ENCODE data around the gene EME1. TPM values are rescaled to one million over a fixed set of nuclear protein-coding genes. Genes with fewer than 3 reads are reported as not detected.

The EME1 gene
- total RNA-seq, 1 donor: 4.7 TPM

DNA sequence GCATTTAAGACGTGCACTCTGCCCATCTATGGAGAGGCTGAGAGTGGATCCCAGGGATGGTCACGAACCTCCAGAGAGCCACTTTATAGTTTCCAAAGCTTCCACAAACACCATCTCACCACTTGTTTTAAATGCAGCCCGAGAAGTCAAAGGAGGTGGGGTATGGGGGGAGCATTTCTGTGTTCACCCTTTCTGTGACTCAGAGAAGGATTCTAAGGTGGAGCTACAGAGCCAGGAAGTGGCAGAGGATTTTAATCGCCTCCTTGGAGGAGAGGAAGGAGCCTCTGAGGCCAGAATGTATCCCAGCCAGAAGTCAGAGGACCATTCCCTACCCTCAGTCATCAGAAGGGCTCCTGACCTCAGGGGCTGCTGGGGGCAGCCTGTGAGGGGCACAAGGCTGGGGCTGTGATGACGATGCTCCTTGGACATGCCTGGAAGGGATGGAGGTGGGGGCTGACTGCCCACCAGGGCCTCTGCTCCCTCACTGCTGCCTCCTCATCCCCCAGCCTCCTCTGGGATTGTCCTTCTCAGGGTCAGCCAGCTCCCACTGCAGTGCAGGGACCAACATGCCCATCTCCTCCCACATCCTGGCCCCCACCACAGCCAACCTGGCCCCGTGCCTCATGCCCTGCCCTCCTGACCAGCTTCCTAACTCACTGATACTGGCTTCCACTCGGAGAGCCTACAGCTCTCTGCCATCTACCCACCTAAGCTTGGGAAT lies 24.3 kb upstream of the EME1 start:
- H3K4me3 ChIP-seq (ENCODE audit: low read depth, low read length): no peak overlapping the region
- no peak for DNase-seq (ENCODE audit: low read depth)
- no peak for TF ChIP-seq CTCF (IDR thresholded peaks at IDR 0.05; ENCODE audit: insufficient read depth, low read depth, low read length)

DNA sequence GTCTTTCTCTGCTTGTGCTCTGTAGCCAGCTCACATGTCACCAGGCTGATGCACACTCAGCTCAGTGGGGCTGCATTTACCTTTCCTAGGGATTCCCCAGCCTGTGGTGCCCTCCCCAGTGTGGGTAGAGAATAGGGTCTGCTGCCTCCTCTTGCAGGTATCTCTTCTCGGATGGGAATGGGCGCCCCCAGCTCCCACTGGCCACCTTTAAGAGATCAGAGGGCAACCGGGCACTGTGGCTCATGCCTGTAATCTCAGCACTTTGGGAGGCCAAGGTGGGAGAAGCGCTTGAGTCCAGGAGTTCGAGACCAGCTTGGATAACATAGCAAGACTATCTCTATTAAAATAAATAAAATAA lies 23.8 kb upstream of the EME1 start:
- no peak for TF ChIP-seq CTCF (IDR thresholded peaks at IDR 0.05; ENCODE audit: insufficient read depth, low read depth, low read length)
- no peak overlapping the region for H3K4me3 ChIP-seq (ENCODE audit: low read depth, low read length)
- no peak for DNase-seq (ENCODE audit: low read depth)

DNA sequence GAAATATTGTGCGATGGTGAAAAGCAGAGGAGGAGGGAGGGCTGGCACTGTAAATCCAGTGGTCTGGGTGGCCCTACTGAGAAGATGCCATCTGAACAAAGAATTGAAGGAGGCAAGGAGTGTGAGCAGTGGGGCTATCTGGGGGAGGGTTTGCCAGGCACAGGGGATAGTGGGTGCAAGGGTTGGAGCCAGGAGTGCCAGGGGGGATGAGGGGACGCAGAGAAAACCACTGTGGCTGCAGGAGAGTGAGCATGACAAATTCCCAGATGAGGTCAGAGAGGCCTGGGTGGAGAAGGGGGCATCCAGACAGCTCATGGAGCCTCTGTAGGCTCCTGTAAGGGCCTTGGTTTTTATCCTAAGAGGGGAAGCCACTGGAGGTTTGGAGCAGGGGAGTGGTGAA lies 22.3 kb upstream of the EME1 start:
- H3K4me3 ChIP-seq (ENCODE audit: low read depth, low read length): no peak overlapping the region
- no peak for TF ChIP-seq CTCF (IDR thresholded peaks at IDR 0.05; ENCODE audit: insufficient read depth, low read depth, low read length)
- no peak for DNase-seq (ENCODE audit: low read depth)

- DNase-seq (ENCODE audit: low read depth): no peak
- no peak overlapping the region for H3K4me3 ChIP-seq (ENCODE audit: low read depth, low read length)
- no peak for TF ChIP-seq CTCF (IDR thresholded peaks at IDR 0.05; ENCODE audit: insufficient read depth, low read depth, low read length)
Observed at GRCh38 chr17:50352072-50352692, 20.8 kb upstream of the EME1 start.

GRCh38 chr17:50352693-50353599 lies 20.1 kb upstream of the EME1 start:
- TF ChIP-seq CTCF (IDR thresholded peaks at IDR 0.05; ENCODE audit: insufficient read depth, low read depth, low read length): no peak
- H3K4me3 ChIP-seq (ENCODE audit: low read depth, low read length): no peak overlapping the region
- DNase-seq (ENCODE audit: low read depth): no peak

DNA sequence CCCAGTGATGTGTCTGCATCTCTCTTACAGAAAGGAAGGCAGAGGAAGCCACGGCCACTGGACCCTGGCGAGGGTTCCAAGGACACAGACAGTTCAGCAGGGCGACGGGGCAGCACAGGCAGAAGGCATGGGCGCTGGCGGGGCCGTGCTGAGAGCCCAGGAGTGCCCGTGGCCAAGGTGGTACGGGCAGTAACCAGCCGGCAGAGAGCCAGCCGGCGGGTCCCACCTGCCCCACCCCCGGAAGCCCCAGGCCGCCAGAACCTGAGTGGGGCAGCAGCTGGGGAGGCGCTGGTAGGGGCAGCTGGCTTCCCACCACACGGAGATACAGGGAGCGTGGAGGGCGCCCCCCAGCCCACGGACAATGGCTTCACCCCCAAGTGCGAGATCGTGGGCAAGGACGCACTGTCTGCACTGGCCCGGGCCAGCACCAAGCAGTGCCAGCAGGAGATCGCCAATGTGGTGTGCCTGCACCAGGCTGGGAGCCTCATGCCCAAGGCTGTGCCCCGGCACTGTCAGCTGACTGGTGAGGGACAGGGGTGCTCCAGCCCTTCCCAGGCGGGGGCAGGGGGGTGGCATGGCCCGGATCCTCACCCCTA lies 19.3 kb upstream of the EME1 start:
- DNase-seq (ENCODE audit: low read depth): no peak
- no peak overlapping the region for H3K4me3 ChIP-seq (ENCODE audit: low read depth, low read length)
- TF ChIP-seq CTCF (IDR thresholded peaks at IDR 0.05; ENCODE audit: insufficient read depth, low read depth, low read length): no peak

Measured in fibroblast of villous mesenchyme (primary cell).